Lower leg skin (tissue), 3 donors: ENCODE results near the gene NINL.

Experiments
- POLR2A ChIP-seq, 2 donors: fragments of 450-650 bp; IDR thresholded peaks; one replicate each; pipeline ENCODE4 v1.6.1; 2016 to 2017; ENCODE audit warnings: antibody characterized with exemption in 2 of 2, mild to moderate bottlenecking in 1 of 2, moderate library complexity in 1 of 2
- TF ChIP-seq, protein P1 (sequence below), 3 donors: fragments of 450-650 bp; IDR thresholded peaks; one replicate each; pipeline ENCODE4 v1.5.1; 2016; ENCODE audit warnings: antibody characterized with exemption in 3 of 3, mild to moderate bottlenecking in 3 of 3, moderate library complexity in 2 of 3

GRCh38 chr20:25461281-25461650 lies 124.1 kb downstream of the NINL start:
- TF ChIP-seq, protein P1, sequence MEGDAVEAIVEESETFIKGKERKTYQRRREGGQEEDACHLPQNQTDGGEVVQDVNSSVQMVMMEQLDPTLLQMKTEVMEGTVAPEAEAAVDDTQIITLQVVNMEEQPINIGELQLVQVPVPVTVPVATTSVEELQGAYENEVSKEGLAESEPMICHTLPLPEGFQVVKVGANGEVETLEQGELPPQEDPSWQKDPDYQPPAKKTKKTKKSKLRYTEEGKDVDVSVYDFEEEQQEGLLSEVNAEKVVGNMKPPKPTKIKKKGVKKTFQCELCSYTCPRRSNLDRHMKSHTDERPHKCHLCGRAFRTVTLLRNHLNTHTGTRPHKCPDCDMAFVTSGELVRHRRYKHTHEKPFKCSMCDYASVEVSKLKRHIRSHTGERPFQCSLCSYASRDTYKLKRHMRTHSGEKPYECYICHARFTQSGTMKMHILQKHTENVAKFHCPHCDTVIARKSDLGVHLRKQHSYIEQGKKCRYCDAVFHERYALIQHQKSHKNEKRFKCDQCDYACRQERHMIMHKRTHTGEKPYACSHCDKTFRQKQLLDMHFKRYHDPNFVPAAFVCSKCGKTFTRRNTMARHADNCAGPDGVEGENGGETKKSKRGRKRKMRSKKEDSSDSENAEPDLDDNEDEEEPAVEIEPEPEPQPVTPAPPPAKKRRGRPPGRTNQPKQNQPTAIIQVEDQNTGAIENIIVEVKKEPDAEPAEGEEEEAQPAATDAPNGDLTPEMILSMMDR (IDR thresholded peaks at IDR 0.05), result no peak
- TF ChIP-seq POLR2A (IDR thresholded peaks at IDR 0.05), result no peak
